ENCODE results near the gene RBM5. TPM values are rescaled to one million over a fixed set of nuclear protein-coding genes. Genes with fewer than 3 reads are reported as not detected.

The RBM5 gene
- total and polyA plus RNA-seq, 2 experiments from 2014 or later, result 44.9 to 111 TPM

DNA sequence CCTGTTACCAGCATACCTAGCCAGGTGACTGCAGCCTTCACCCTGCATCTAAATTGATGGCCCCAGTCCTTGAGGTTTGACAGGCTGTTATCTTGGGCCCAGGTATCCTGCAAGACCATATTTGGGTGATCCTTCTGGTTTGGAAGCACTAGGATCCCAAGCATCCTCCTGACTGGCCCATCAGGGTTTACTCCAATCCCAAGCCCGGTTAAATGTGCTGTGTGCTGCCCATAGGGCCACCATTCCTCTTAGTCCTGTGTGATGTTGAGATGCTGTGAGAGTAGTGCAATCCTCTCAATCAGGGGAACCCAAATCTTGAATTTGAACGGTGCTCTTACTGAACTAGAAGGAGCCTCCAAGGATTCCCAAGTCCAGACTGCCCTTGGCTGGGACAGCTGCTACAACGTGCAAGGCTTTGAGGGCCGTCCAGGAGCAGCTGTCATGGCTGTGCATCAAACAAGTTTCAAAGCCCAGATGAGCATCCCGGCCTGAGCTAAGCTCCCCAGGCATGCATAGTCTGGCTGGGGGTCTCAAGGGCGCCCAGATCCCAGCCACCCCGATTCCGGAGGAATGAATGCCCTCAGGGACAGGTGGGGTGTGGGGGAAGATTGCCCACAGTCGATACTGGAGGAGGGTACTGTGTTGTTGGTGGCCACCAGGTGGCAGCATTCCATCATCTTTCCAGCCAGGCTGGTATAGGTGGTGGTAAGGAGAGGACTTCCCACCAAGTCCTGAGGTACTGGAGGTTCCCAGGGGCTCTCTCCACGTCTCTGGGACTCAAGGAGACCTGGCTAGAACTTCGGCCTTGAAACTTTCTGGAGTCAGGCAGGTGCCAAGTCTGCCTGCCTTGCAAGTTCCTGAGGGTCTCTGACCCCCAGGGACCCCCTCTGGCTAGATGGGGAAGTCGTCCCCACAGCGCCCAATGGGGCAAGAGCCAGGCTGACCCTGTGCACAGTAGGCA, 32.6 kb downstream of the RBM5 start (continued):
- TF ChIP-seq, protein P1, sequence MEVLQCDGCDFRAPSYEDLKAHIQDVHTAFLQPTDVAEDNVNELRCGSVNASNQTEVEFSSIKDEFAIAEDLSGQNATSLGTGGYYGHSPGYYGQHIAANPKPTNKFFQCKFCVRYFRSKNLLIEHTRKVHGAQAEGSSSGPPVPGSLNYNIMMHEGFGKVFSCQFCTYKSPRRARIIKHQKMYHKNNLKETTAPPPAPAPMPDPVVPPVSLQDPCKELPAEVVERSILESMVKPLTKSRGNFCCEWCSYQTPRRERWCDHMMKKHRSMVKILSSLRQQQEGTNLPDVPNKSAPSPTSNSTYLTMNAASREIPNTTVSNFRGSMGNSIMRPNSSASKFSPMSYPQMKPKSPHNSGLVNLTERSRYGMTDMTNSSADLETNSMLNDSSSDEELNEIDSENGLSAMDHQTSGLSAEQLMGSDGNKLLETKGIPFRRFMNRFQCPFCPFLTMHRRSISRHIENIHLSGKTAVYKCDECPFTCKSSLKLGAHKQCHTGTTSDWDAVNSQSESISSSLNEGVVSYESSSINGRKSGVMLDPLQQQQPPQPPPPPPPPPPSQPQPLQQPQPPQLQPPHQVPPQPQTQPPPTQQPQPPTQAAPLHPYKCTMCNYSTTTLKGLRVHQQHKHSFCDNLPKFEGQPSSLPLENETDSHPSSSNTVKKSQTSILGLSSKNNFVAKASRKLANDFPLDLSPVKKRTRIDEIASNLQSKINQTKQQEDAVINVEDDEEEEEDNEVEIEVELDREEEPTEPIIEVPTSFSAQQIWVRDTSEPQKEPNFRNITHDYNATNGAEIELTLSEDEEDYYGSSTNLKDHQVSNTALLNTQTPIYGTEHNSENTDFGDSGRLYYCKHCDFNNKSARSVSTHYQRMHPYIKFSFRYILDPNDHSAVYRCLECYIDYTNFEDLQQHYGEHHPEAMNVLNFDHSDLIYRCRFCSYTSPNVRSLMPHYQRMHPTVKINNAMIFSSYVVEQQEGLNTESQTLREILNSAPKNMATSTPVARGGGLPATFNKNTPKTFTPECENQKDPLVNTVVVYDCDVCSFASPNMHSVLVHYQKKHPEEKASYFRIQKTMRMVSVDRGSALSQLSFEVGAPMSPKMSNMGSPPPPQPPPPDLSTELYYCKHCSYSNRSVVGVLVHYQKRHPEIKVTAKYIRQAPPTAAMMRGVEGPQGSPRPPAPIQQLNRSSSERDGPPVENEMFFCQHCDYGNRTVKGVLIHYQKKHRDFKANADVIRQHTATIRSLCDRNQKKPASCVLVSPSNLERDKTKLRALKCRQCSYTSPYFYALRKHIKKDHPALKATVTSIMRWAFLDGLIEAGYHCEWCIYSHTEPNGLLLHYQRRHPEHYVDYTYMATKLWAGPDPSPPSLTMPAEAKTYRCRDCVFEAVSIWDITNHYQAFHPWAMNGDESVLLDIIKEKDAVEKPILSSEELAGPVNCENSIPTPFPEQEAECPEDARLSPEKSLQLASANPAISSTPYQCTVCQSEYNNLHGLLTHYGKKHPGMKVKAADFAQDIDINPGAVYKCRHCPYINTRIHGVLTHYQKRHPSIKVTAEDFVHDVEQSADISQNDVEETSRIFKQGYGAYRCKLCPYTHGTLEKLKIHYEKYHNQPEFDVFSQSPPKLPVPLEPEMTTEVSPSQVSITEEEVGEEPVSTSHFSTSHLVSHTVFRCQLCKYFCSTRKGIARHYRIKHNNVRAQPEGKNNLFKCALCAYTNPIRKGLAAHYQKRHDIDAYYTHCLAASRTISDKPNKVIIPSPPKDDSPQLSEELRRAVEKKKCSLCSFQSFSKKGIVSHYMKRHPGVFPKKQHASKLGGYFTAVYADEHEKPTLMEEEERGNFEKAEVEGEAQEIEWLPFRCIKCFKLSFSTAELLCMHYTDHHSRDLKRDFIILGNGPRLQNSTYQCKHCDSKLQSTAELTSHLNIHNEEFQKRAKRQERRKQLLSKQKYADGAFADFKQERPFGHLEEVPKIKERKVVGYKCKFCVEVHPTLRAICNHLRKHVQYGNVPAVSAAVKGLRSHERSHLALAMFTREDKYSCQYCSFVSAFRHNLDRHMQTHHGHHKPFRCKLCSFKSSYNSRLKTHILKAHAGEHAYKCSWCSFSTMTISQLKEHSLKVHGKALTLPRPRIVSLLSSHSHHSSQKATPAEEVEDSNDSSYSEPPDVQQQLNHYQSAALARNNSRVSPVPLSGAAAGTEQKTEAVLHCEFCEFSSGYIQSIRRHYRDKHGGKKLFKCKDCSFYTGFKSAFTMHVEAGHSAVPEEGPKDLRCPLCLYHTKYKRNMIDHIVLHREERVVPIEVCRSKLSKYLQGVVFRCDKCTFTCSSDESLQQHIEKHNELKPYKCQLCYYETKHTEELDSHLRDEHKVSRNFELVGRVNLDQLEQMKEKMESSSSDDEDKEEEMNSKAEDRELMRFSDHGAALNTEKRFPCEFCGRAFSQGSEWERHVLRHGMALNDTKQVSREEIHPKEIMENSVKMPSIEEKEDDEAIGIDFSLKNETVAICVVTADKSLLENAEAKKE (CRISPR knock-in tag; IDR thresholded peaks at IDR 0.05), result peak; percentile 99
- peak; percentile 82; the same call in 1 of the 2 replicates for TF ChIP-seq ZNF114 (CRISPR knock-in tag; IDR thresholded peaks at IDR 0.05)
- TF ChIP-seq, protein P2, sequence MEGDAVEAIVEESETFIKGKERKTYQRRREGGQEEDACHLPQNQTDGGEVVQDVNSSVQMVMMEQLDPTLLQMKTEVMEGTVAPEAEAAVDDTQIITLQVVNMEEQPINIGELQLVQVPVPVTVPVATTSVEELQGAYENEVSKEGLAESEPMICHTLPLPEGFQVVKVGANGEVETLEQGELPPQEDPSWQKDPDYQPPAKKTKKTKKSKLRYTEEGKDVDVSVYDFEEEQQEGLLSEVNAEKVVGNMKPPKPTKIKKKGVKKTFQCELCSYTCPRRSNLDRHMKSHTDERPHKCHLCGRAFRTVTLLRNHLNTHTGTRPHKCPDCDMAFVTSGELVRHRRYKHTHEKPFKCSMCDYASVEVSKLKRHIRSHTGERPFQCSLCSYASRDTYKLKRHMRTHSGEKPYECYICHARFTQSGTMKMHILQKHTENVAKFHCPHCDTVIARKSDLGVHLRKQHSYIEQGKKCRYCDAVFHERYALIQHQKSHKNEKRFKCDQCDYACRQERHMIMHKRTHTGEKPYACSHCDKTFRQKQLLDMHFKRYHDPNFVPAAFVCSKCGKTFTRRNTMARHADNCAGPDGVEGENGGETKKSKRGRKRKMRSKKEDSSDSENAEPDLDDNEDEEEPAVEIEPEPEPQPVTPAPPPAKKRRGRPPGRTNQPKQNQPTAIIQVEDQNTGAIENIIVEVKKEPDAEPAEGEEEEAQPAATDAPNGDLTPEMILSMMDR (conservative IDR thresholded peaks at IDR 0.05; ENCODE audit: low read depth in 2 of 2), result peak; percentile 90 to 99

- Histone ChIP-seq H3K79me2 (replicated peaks; ENCODE audit: insufficient read depth) (no peaks in the 10 kb centered on the region), H3K27ac (ENCODE audit: low read depth) (no peak overlapping the region), H4K20me1 (replicated peaks; ENCODE audit: insufficient read depth) (peaks cover 6% of the 10 kb centered on the region; the same call in 1 of the 2 replicates), H3F3A (replicated peaks; ENCODE audit: low read depth) (0 out of 2 replicates have a peak, but pooled peaks cover 9% of the 10 kb centered on the region), H3K4me3 (no peak overlapping the region), H3K9me2 (ENCODE audit: insufficient read depth) (no peaks in the 10 kb centered on the region; the same call in 1 of the 2 replicates), H2AFZ (no peak overlapping the region), H3K36me3 (ENCODE audit: insufficient read depth) (peaks cover 18% of the 10 kb centered on the region), H3K4me2 (no peak overlapping the region), H3K27me3 (ENCODE audit: insufficient read depth) (no peaks in the 10 kb centered on the region), H3K4me1 (ENCODE audit: insufficient read depth) (peaks cover 22% of the 10 kb centered on the region)
- Mint-ChIP-seq H3K27me3 (ENCODE audit: insufficient read depth, low read depth, poor library complexity) (peaks cover 16% of the 10 kb centered on the region), H3K4me3 (no peak overlapping the region), H3K27ac (no peak overlapping the region), H3K4me1 (peaks cover 30% of the 10 kb centered on the region), H3K9me3 (no peaks in the 10 kb centered on the region), H3K36me3 (ENCODE audit: low read depth) (peaks cover 26% of the 10 kb centered on the region)
- TF ChIP-seq, protein P2 (conservative IDR thresholded peaks at IDR 0.05; ENCODE audit: low read depth in 2 of 2), result peak in 1 of 2 experiments; percentile 44; a peak in 2 of 4 replicates
- TF ChIP-seq ZNF114 (CRISPR knock-in tag; IDR thresholded peaks at IDR 0.05), result no peak
- no peak for DNase-seq (ENCODE audit: low spot score)
- ATAC-seq, result no peak
Measured at GRCh38 chr3:50122071-50122470, 33.4 kb downstream of the RBM5 start.
